Stimulated activated CD8-positive, alpha-beta memory T cell treated with anti-CD3 and anti-CD28 coated beads, Interleukin-4, amount 100 ng/mL, for 24 hours (primary cell): ENCODE data around the gene DYNC1LI1.
"Not testable (repeated sequence)": the region's sequence is repeated elsewhere in the genome, so short reads cannot be mapped to it uniquely, and the experiment has no call there.

Experiments
- DNase-seq: peaks from one replicate; pipeline ENCODE4 v3.0.0-alpha.2; 2020; ENCODE audit warnings: low read depth

Gene DYNC1LI1

GRCh38 chr3:32531010-32531647, 39.5 kb downstream of the DYNC1LI1 start:
- no peak for DNase-seq

GRCh38 chr3:32525720-32526119, 44.9 kb downstream of the DYNC1LI1 start:
- DNase-seq = no peak

GRCh38 chr3:32522682-32523081, 48.0 kb downstream of the DYNC1LI1 start:
- DNase-seq = no peak

- DNase-seq = not testable (repeated sequence)
Measured at GRCh38 chr3:32518921-32519320, 51.7 kb downstream of the DYNC1LI1 start.

- DNase-seq = not testable (repeated sequence)
Measured at GRCh38 chr3:32516751-32517150, 53.9 kb downstream of the DYNC1LI1 start.

- no peak for DNase-seq
Measured at GRCh38 chr3:32511005-32511404, 59.7 kb downstream of the DYNC1LI1 start.

- peak; percentile 41 for DNase-seq
Measured at GRCh38 chr3:32510075-32510724, 60.5 kb downstream of the DYNC1LI1 start.

- DNase-seq = no peak
Measured at GRCh38 chr3:32508711-32509110, 61.9 kb downstream of the DYNC1LI1 start.

- DNase-seq = no peak
Measured at GRCh38 chr3:32506466-32506865, 64.2 kb downstream of the DYNC1LI1 start.

GRCh38 chr3:32502946-32503286, 67.7 kb downstream of the DYNC1LI1 start:
- no peak for DNase-seq

- DNase-seq = peak; percentile 54
Measured at GRCh38 chr3:32502118-32502945, 68.3 kb downstream of the DYNC1LI1 start, which contains the start of gene CMTM6. CMTM6 (minus strand) TSS chr3:32502852; CDS start chr3:32502745, 107 bp downstream.

- DNase-seq = no peak
Measured at GRCh38 chr3:32501783-32502117, 68.9 kb downstream of the DYNC1LI1 start.

GRCh38 chr3:32500880-32501782, 69.5 kb downstream of the DYNC1LI1 start:
- DNase-seq = no peak

GRCh38 chr3:32500231-32500630, 70.4 kb downstream of the DYNC1LI1 start:
- DNase-seq = no peak

GRCh38 chr3:32499585-32499984, 71.1 kb downstream of the DYNC1LI1 start:
- DNase-seq = no peak

GRCh38 chr3:32498992-32499391, 71.7 kb downstream of the DYNC1LI1 start:
- no peak for DNase-seq

- no peak for DNase-seq
Measured at GRCh38 chr3:32498252-32498651, 72.4 kb downstream of the DYNC1LI1 start.

- no peak for DNase-seq
Measured at GRCh38 chr3:32495609-32496008, 75.0 kb downstream of the DYNC1LI1 start.

GRCh38 chr3:32495085-32495484, 75.6 kb downstream of the DYNC1LI1 start:
- DNase-seq = no peak

- DNase-seq = no peak
Measured at GRCh38 chr3:32493437-32494414, 76.9 kb downstream of the DYNC1LI1 start.
